Loucy (cell line): Measurements from ENCODE around the gene KIF21A.

ENCODE experiments used
- CTCF ChIP-seq: fragments of 200-600 bp; sonication (generic); conservative IDR thresholded peaks from 2 replicates; pipeline ENCODE4 v1.5.1; 2014; ENCODE audit warnings: mild to moderate bottlenecking, antibody characterized with exemption, low read length
- EZH2phosphoT487 ChIP-seq: fragments of 200-600 bp; IDR thresholded peaks from 2 replicates; pipeline ENCODE4 v1.6.1; 2018; ENCODE audit warnings: antibody characterized with exemption, mild to moderate bottlenecking, moderate library complexity, borderline replicate concordance

- TF ChIP-seq CTCF, result no peak
- TF ChIP-seq EZH2phosphoT487, result no peak
Measured at GRCh38 chr12:39476894-39477293, 34.0 kb upstream of the KIF21A start.
